ENCODE measurements around the gene CAMTA1. TPM values are rescaled to one million over a fixed set of nuclear protein-coding genes. Genes with fewer than 3 reads are reported as not detected.

Gene CAMTA1
- total RNA-seq, 1 experiment from 2014 or later: 60.0 TPM

GRCh38 chr1:7407980-7408770, 622.9 kb downstream of the CAMTA1 start:
- Mint-ChIP-seq H3K36me3 (ENCODE audit: insufficient read depth, unreplicated experiment) (no peaks in the 10 kb centered on the region), H3K4me1 (ENCODE audit: low read depth, unreplicated experiment) (no peaks in the 10 kb centered on the region), H3K27me3 (ENCODE audit: insufficient read depth, unreplicated experiment) (no peaks in the 10 kb centered on the region), H3K27ac (ENCODE audit: unreplicated experiment) (no peak overlapping the region), H3K4me3 (ENCODE audit: unreplicated experiment) (no peak overlapping the region), H3K9me3 (ENCODE audit: unreplicated experiment) (no peaks in the 10 kb centered on the region)
- intact Hi-C loops (cut with micrococcal nuclease; ENCODE audit: unreplicated experiment): no loop called here
- TF ChIP-seq, protein P1, sequence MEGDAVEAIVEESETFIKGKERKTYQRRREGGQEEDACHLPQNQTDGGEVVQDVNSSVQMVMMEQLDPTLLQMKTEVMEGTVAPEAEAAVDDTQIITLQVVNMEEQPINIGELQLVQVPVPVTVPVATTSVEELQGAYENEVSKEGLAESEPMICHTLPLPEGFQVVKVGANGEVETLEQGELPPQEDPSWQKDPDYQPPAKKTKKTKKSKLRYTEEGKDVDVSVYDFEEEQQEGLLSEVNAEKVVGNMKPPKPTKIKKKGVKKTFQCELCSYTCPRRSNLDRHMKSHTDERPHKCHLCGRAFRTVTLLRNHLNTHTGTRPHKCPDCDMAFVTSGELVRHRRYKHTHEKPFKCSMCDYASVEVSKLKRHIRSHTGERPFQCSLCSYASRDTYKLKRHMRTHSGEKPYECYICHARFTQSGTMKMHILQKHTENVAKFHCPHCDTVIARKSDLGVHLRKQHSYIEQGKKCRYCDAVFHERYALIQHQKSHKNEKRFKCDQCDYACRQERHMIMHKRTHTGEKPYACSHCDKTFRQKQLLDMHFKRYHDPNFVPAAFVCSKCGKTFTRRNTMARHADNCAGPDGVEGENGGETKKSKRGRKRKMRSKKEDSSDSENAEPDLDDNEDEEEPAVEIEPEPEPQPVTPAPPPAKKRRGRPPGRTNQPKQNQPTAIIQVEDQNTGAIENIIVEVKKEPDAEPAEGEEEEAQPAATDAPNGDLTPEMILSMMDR (IDR thresholded peaks at IDR 0.05; ENCODE audit: insufficient read depth in 1 of 2, low read depth in 1 of 2, low read length in 1 of 2, severe bottlenecking in 1 of 2, unreplicated experiment in 1 of 2): no peak
- no peak for DNase-seq
- Histone ChIP-seq H3K4me3 (ENCODE audit: low read depth, low read length) (no peak overlapping the region), H3K9me3 (no peaks in the 10 kb centered on the region), H3K36me3 (ENCODE audit: control insufficient read depth, insufficient read depth, low read length) (no peaks in the 10 kb centered on the region), H3K27me3 (replicated peaks; ENCODE audit: control insufficient read depth, insufficient read depth, low read length) (no peaks in the 10 kb centered on the region), H3K4me1 (no peaks in the 10 kb centered on the region)
- POLR2A ChIA-PET: no interaction called here
- CTCF ChIA-PET: no interaction called here
- BruUV-seq (replicated peaks): no TSS peak

GRCh38 chr1:7408771-7409150, 623.5 kb downstream of the CAMTA1 start:
- ChIA-PET CTCF (interaction anchor here (1.0 kb wide), 1 partner anchor 66 kb away, joined by 3 read pairs; no protein-coding TSS in a partner anchor), POLR2A (no interaction called here)
- H3K9me3 ChIP-seq: no peaks in the 10 kb centered on the region

GRCh38 chr1:7409278-7409677, 624.0 kb downstream of the CAMTA1 start:
- intact Hi-C loops (cut with micrococcal nuclease; ENCODE audit: unreplicated experiment): no loop called here
- Mint-ChIP-seq H3K9me3 (ENCODE audit: unreplicated experiment) (no peaks in the 10 kb centered on the region), H3K4me1 (ENCODE audit: low read depth, unreplicated experiment) (no peaks in the 10 kb centered on the region), H3K27ac (ENCODE audit: unreplicated experiment) (no peak overlapping the region), H3K36me3 (ENCODE audit: insufficient read depth, unreplicated experiment) (no peaks in the 10 kb centered on the region), H3K27me3 (ENCODE audit: insufficient read depth, unreplicated experiment) (no peaks in the 10 kb centered on the region), H3K4me3 (ENCODE audit: unreplicated experiment) (no peak overlapping the region)
- Histone ChIP-seq H3K4me1 (no peaks in the 10 kb centered on the region), H3K9me3 (no peaks in the 10 kb centered on the region), H3K4me3 (ENCODE audit: low read depth, low read length) (no peak overlapping the region), H3K36me3 (ENCODE audit: control insufficient read depth, insufficient read depth, low read length) (no peaks in the 10 kb centered on the region), H3K27me3 (replicated peaks; ENCODE audit: control insufficient read depth, insufficient read depth, low read length) (no peaks in the 10 kb centered on the region)
- TF ChIP-seq, protein P1 (IDR thresholded peaks at IDR 0.05; ENCODE audit: insufficient read depth in 1 of 2, low read depth in 1 of 2, low read length in 1 of 2, severe bottlenecking in 1 of 2, unreplicated experiment in 1 of 2): no peak
- DNase-seq: no peak
- BruUV-seq (replicated peaks): no TSS peak
- ChIA-PET CTCF (interaction anchor here (1.0 kb wide), 1 partner anchor 65 kb away, joined by 3 read pairs; no protein-coding TSS in a partner anchor), POLR2A (no interaction called here)

More at GRCh38 chr1:7408771-7409150, 623.5 kb downstream of the CAMTA1 start:
- Histone ChIP-seq H3K27me3 (replicated peaks; ENCODE audit: control insufficient read depth, insufficient read depth, low read length) (no peaks in the 10 kb centered on the region), H3K4me1 (no peaks in the 10 kb centered on the region), H3K4me3 (ENCODE audit: low read depth, low read length) (no peak overlapping the region), H3K36me3 (ENCODE audit: control insufficient read depth, insufficient read depth, low read length) (no peaks in the 10 kb centered on the region)
- TF ChIP-seq, protein P1 (IDR thresholded peaks at IDR 0.05; ENCODE audit: insufficient read depth in 1 of 2, low read depth in 1 of 2, low read length in 1 of 2, severe bottlenecking in 1 of 2, unreplicated experiment in 1 of 2): no peak
- Mint-ChIP-seq H3K27ac (ENCODE audit: unreplicated experiment) (no peak overlapping the region), H3K9me3 (ENCODE audit: unreplicated experiment) (no peaks in the 10 kb centered on the region), H3K27me3 (ENCODE audit: insufficient read depth, unreplicated experiment) (no peaks in the 10 kb centered on the region), H3K36me3 (ENCODE audit: insufficient read depth, unreplicated experiment) (no peaks in the 10 kb centered on the region), H3K4me3 (ENCODE audit: unreplicated experiment) (no peak overlapping the region), H3K4me1 (ENCODE audit: low read depth, unreplicated experiment) (no peaks in the 10 kb centered on the region)
- intact Hi-C loops (cut with micrococcal nuclease; ENCODE audit: unreplicated experiment): no loop called here
- no peak for DNase-seq
- BruUV-seq (replicated peaks): no TSS peak
